Peyer's patch (tissue), 4 donors: ENCODE data around the gene RPL4.

ENCODE experiments used
- POLR2A ChIP-seq, 2 donors: fragments of 450-650 bp; IDR thresholded peaks; one replicate each; pipeline ENCODE4 v1.5.1; 2017; ENCODE audit warnings: antibody characterized with exemption in 2 of 2, mild to moderate bottlenecking in 2 of 2, moderate library complexity in 2 of 2
- TF ChIP-seq, protein P1 (sequence below), 6 experiments: fragments of 450-650 bp in 4 of 6; fragments of 200-600 bp in 2 of 6; sonication (generic) in 1 of 6; IDR thresholded peaks; one replicate each; pipeline ENCODE4 v1.5.1; 2017 to 2019; ENCODE audit warnings: antibody characterized with exemption in 6 of 6, mild to moderate bottlenecking in 3 of 6, moderate library complexity in 1 of 6

DNA sequence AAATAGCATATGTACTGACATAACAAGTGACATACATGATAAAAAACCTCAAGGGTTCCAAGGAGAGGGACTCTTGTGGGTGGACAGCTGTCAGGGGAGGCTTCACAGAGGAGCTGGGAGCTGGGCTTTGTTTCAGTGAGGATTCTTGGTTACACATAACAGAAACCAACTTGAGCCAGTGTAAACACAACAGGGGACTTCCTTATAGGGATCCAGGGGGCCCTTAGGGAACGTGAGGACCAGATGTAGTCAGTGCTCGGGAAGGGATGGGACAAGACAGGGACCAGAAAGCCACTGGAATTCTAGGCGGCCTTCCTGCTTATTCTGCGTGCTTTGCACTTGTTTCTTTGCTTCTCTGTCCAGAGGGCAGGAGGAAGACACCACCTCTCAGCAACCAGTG lies 42.0 kb downstream of the RPL4 start:
- TF ChIP-seq, protein P1, sequence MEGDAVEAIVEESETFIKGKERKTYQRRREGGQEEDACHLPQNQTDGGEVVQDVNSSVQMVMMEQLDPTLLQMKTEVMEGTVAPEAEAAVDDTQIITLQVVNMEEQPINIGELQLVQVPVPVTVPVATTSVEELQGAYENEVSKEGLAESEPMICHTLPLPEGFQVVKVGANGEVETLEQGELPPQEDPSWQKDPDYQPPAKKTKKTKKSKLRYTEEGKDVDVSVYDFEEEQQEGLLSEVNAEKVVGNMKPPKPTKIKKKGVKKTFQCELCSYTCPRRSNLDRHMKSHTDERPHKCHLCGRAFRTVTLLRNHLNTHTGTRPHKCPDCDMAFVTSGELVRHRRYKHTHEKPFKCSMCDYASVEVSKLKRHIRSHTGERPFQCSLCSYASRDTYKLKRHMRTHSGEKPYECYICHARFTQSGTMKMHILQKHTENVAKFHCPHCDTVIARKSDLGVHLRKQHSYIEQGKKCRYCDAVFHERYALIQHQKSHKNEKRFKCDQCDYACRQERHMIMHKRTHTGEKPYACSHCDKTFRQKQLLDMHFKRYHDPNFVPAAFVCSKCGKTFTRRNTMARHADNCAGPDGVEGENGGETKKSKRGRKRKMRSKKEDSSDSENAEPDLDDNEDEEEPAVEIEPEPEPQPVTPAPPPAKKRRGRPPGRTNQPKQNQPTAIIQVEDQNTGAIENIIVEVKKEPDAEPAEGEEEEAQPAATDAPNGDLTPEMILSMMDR (IDR thresholded peaks at IDR 0.05), result no peak
- TF ChIP-seq POLR2A (IDR thresholded peaks at IDR 0.05), result no peak
